Hematopoietic multipotent progenitor cell (in vitro differentiated cells): ENCODE measurements around the gene PEAK1. TPM values are rescaled to one million over a fixed set of nuclear protein-coding genes. Genes with fewer than 3 reads are reported as not detected.
A peak's percentile ranks its signal among the peaks of the same experiment; 100 is the strongest.
"Not testable (repeated sequence)": the region's sequence is repeated elsewhere in the genome, so short reads cannot be mapped to it uniquely, and the experiment has no call there.

ENCODE experiments used
- DNase-seq, 3 donors: peaks; one replicate each; pipeline ENCODE4 v3.0.0-alpha.2; 2011 to 2015; ENCODE audit warnings: low read depth in 2 of 3, low spot score in 2 of 3
- total RNA-seq: library from RNA; depleted of rRNA; stranded (reverse); fragments of >200 nt; gene quantifications from one replicate; pipeline ENCODE4 v1.2.3, GENCODE V29; 2012

The PEAK1 gene
- total RNA-seq, 1 donor, result 13.7 TPM

DNA sequence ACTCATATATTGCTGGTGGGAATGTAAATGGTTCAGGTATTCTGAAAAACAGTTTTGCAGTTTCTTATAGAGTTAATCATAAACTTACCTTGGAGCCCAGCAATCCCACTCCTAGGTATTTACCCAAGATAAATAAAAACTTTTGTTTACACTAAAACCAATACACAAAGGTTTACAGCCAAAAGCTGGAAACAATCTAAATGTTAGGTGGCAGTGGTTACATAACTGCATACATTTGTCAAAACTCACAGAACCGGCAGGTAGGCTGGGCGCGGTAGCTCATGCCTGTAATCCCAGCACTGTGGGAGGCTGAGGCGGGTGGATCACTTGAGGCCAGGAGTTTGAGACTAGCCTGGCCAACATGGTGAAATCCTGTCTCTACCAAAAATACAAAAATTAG is 235.6 kb downstream of the PEAK1 start:
- DNase-seq, result not testable (repeated sequence)

DNA sequence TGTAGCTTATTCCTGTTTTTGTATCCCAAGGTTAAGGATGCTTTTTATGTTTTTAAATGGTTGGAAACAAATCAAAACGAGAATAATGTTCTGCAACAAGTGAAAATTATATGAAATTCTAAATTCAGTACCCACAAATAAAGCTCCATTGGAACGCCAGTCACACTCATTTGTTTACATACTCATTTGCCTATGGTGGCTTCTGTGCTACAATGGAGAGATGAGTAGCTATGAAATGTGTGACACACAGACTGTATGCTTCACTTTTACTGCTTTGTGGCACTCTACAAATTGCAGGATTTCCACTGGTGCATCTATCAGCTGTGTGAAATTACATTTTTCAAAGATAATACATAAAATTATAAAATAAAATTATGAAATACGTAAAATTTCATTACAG is 236.8 kb downstream of the PEAK1 start:
- no peak for DNase-seq

DNA sequence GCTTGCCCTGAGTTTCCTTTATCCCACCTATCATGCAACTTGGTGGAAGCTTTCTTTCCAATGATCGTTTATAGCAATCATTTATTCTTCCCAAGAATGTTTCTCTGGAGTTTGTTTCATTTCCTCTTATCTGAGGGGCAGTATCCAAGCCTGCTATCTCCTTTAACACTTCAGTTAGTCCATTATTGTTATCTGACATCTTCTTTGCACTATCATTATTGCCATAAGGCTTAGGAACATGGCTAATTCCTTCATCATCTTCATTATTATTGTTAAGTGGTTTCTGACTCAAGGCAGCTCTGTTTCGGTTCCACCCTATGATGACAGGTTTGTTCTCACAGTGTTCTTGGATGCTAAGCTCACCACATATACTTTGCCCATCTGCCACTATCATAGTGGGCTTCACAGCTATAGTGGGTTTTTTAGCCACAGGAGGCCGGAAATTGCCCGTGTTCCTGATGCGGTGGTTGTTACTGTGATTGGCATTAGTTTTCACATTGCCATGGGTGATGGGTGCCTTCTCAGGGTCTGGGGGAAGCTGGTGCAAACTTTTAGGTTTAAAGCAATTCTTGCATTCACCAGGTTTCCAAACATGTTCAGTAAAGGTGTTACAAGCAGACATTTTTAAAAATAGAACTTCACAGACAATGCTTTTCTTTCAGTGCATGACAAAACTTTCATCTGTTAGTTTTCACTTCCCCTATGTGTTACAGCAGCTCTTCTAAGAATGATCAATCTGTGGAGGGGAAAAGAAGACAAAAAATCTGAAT is 238.4 kb downstream of the PEAK1 start:
- no peak for DNase-seq

- DNase-seq, result no peak
Measured at GRCh38 chr15:77180757-77181156, 239.1 kb downstream of the PEAK1 start.

GRCh38 chr15:77180270-77180669 is 239.6 kb downstream of the PEAK1 start:
- no peak for DNase-seq

- DNase-seq, result peak in 1 of 3 donors; percentile 37
Measured at GRCh38 chr15:77179541-77179998, 240.3 kb downstream of the PEAK1 start.

DNA sequence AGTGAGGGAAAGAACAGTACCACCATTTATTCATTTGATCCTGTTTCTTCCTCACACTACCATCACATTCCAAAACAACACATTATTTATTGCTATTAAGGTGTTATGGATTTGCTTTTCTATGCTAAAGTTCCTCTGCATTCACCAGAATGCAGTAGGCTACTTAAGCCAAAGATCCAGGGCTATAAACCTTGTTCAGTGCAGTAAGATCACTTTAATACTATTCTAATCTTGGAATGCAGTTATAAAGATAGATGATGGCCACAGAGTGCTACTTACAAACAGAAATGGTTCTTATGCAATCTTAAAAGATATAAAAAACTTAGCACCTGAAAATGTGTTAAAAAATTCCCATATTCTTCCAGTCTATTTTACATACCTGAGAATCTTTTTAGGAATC is 241.5 kb downstream of the PEAK1 start:
- no peak for DNase-seq

- not testable (repeated sequence) for DNase-seq
Measured at GRCh38 chr15:77176148-77176547, 243.8 kb downstream of the PEAK1 start.

- DNase-seq, result no peak
Measured at GRCh38 chr15:77173487-77173886, 246.4 kb downstream of the PEAK1 start.

- no peak for DNase-seq
Measured at GRCh38 chr15:77171221-77171967, 248.5 kb downstream of the PEAK1 start.

- no peak for DNase-seq
Measured at GRCh38 chr15:77168616-77169015, 251.3 kb downstream of the PEAK1 start.

GRCh38 chr15:77168141-77168540 is 251.8 kb downstream of the PEAK1 start:
- DNase-seq, result no peak

DNA sequence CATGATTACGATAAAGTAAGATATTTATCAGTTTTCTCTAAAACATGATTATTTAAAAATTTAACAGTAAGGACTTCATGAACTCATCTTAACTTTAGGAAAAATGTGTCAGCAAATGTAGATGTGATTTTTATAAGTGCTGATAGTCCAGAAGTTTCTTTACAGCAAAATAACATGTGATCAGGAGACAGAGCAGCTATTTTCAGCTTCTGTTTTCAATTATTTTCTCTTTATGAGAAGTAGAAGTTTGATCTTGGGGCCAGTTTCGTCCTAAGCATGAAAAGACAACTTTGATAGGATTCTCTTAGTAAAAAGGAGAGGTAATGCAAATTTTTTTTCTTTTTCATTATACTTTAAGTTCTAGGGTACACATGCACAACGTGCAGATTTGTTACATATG is 252.5 kb downstream of the PEAK1 start:
- DNase-seq, result no peak

- DNase-seq, result no peak
Measured at GRCh38 chr15:77163781-77164384, 256.0 kb downstream of the PEAK1 start.

GRCh38 chr15:77162872-77163633 is 256.9 kb downstream of the PEAK1 start:
- DNase-seq, result peak in 2 of 3 donors; percentile 15 to 61

- peak in 2 of 3 donors; percentile 49 to 80 for DNase-seq
Measured at GRCh38 chr15:77160562-77161478, 259.1 kb downstream of the PEAK1 start.

DNA sequence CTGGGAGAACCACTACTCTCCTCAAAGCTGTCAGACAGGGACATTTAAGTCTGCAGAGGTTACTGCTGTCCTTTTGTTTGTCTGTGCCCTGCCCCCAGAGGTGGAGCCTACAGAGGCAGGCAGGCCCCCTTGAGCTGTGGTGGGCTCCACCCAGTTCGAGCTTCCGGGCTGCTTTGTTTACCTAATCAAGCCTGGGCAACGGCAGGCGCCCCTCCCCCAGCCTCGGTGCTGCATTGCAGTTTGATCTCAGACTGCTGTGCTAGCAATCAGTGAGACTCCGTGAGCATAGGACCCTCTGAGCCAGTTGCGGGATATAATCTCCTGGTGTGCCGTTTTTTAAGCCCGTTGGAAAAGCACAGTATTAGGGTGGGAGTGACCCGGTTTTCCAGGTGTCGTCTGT is 263.9 kb downstream of the PEAK1 start:
- not testable (repeated sequence) for DNase-seq

DNA sequence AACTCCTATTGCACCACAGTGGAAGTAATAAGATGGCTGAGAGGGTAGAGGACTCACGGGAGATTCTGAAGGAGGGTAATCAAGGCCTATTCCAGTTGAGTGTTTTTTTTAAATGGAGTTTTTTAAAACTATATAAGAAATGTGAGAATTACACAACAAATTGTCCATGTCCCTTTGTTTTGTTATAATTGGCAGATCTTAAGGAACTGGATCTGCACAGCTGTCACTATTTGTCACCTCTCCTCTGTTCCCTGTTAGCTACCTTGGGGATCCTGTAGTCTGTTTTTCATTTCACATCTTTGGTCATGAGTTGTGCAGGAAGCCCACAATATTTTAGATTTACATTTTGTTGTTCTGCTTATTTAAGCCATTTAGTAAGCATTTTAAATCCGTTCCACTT is 271.7 kb downstream of the PEAK1 start:
- no peak for DNase-seq

GRCh38 chr15:77145370-77145769 is 274.5 kb downstream of the PEAK1 start:
- no peak for DNase-seq
